COLO829 (cell line): ENCODE results near the gene S100A16.

ENCODE experiments used
- DNase-seq: peaks from one replicate; pipeline ENCODE4 v3.0.0; 2012; ENCODE audit warnings: low spot score

Gene S100A16

GRCh38 chr1:153636312-153636711, 23.4 kb upstream of the S100A16 start:
- DNase-seq: no peak

- DNase-seq: no peak
Measured at GRCh38 chr1:153635872-153636271, 22.9 kb upstream of the S100A16 start.

- DNase-seq: peak; percentile 100
Measured at GRCh38 chr1:153633754-153634665, 21.1 kb upstream of the S100A16 start, which contains the start of gene CHTOP. Gene CHTOP (plus strand): TSS chr1:153634066. CDS start chr1:153636589, 2,523 bp downstream.

- DNase-seq: no peak
Measured at GRCh38 chr1:153633161-153633753, 20.3 kb upstream of the S100A16 start.

- no peak for DNase-seq
Measured at GRCh38 chr1:153631047-153632022, 18.4 kb upstream of the S100A16 start.

GRCh38 chr1:153630384-153630783, 17.4 kb upstream of the S100A16 start:
- DNase-seq: no peak

GRCh38 chr1:153629971-153630370, 17.0 kb upstream of the S100A16 start:
- DNase-seq: no peak

- no peak for DNase-seq
Measured at GRCh38 chr1:153629343-153629665, 16.4 kb upstream of the S100A16 start.

GRCh38 chr1:153628638-153629342, 15.9 kb upstream of the S100A16 start:
- DNase-seq: no peak

- DNase-seq: peak; percentile 96
Measured at GRCh38 chr1:153627715-153628626, 15.0 kb upstream of the S100A16 start, which contains the start of gene S100A1. Gene S100A1 (plus strand): TSS chr1:153628434. CDS start chr1:153630522, 2,088 bp downstream.

GRCh38 chr1:153626904-153627714, 14.2 kb upstream of the S100A16 start, which contains the start of gene S100A13:
Gene S100A13 (minus strand): TSS chr1:153627505. CDS start chr1:153626472, 1,033 bp downstream.
- peak; percentile 93 for DNase-seq

GRCh38 chr1:153626477-153626903, 13.6 kb upstream of the S100A16 start:
- no peak for DNase-seq

- DNase-seq: no peak
Measured at GRCh38 chr1:153624965-153625611, 12.2 kb upstream of the S100A16 start.

- DNase-seq: no peak
Measured at GRCh38 chr1:153623101-153623500, 10.2 kb upstream of the S100A16 start.

- no peak for DNase-seq
Measured at GRCh38 chr1:153619171-153619570, 6.2 kb upstream of the S100A16 start.

- peak; percentile 82 for DNase-seq
Measured at GRCh38 chr1:153617663-153618062, 4.7 kb upstream of the S100A16 start.

GRCh38 chr1:153616917-153617311, 4.0 kb upstream of the S100A16 start:
- no peak for DNase-seq

- DNase-seq: no peak
Measured at GRCh38 chr1:153616144-153616916, 3.4 kb upstream of the S100A16 start, which contains the start of gene S100A14. Gene S100A14 (minus strand): TSS chr1:153616325. CDS start chr1:153615858, 467 bp downstream.
